HepG2 (cell line): ENCODE data around the gene CCDC122. TPM values are rescaled to one million over a fixed set of nuclear protein-coding genes. Genes with fewer than 3 reads are reported as not detected.
A peak's percentile ranks its signal among the peaks of the same experiment; 100 is the strongest.

Experiments used
- BCL6 ChIP-seq: IDR thresholded peaks from 2 replicates; pipeline ENCODE4 v1.6.1; 2016; ENCODE audit warnings: missing genetic modification reagents, missing compliant biosample characterization
- BRF2 ChIP-seq: sonication (generic); formaldehyde crosslinking; IDR thresholded peaks from 2 replicates; pipeline ENCODE4 v1.8.1; 2022; ENCODE audit warnings: mild to moderate bottlenecking, missing genetic modification reagents
- CREB1 ChIP-seq, 2 experiments: fragments of 450-650 bp in 1 of 2; IDR thresholded peaks; 2 replicates each; pipeline ENCODE4 v1.6.1; 2016 to 2017; ENCODE audit warnings: control low read depth in 1 of 2, mild to moderate bottlenecking in 1 of 2, missing compliant biosample characterization in 1 of 2, missing genetic modification characterization in 1 of 2
- KLF16 ChIP-seq, 2 experiments: sonication (generic) in 1 of 2; formaldehyde crosslinking in 1 of 2; IDR thresholded peaks; 2 replicates each; pipeline versions ENCODE4 v1.6.1 to v1.8.0; 2016 to 2023; ENCODE audit warnings: missing genetic modification reagents in 2 of 2, missing compliant biosample characterization in 1 of 2
- MAFG ChIP-seq: sonication (generic); formaldehyde crosslinking; IDR thresholded peaks from 2 replicates; pipeline ENCODE4 v1.5.1; 2020; ENCODE audit warnings: mild to moderate bottlenecking, missing genetic modification reagents
- MAX ChIP-seq: IDR thresholded peaks from 2 replicates; pipeline ENCODE4 v1.6.1; 2012; ENCODE audit warnings: inconsistent platforms
- MZF1 ChIP-seq: sonication (generic); formaldehyde crosslinking; IDR thresholded peaks from 2 replicates; pipeline ENCODE4 v1.8.1; 2023; ENCODE audit warnings: mild to moderate bottlenecking, missing genetic modification reagents, borderline replicate concordance
- NCOA2 ChIP-seq: sonication (generic); formaldehyde crosslinking; IDR thresholded peaks from 2 replicates; pipeline ENCODE4 v1.8.0; 2022; ENCODE audit warnings: inconsistent platforms
- PRMT3 ChIP-seq: sonication (generic); formaldehyde crosslinking; IDR thresholded peaks from 2 replicates; pipeline ENCODE4 v1.8.1; 2022; ENCODE audit warnings: low read depth, mild to moderate bottlenecking, moderate library complexity, missing genetic modification reagents, borderline replicate concordance
- SALL1 ChIP-seq: sonication (generic); formaldehyde crosslinking; IDR thresholded peaks from 2 replicates; pipeline ENCODE4 v1.8.0; 2022; ENCODE audit warnings: mild to moderate bottlenecking, missing genetic modification reagents
- TEAD2 ChIP-seq: sonication (generic); formaldehyde crosslinking; IDR thresholded peaks from 2 replicates; pipeline ENCODE4 v1.9.0; 2021; ENCODE audit warnings: missing genetic modification reagents
- ZBTB40 ChIP-seq, 2 experiments: fragments of 450-650 bp in 1 of 2; sonication (generic) in 1 of 2; formaldehyde crosslinking in 1 of 2; IDR thresholded peaks; 2 replicates each; pipeline versions ENCODE4 v1.6.1 to v1.8.0; 2016 to 2022; ENCODE audit warnings: antibody characterized with exemption in 1 of 2, mild to moderate bottlenecking in 1 of 2, missing genetic modification reagents in 1 of 2
- ZNF34 ChIP-seq: sonication (generic); formaldehyde crosslinking; IDR thresholded peaks from 2 replicates; pipeline ENCODE4 v1.4.0; 2020; ENCODE audit warnings: mild to moderate bottlenecking, missing genetic modification reagents, borderline replicate concordance
- ZNF430 ChIP-seq: sonication (generic); formaldehyde crosslinking; IDR thresholded peaks from 2 replicates; pipeline ENCODE4 v1.9.0; 2021; ENCODE audit warnings: mild to moderate bottlenecking, missing genetic modification reagents
- ZNF546 ChIP-seq: sonication (generic); formaldehyde crosslinking; conservative IDR thresholded peaks from 2 replicates; pipeline ENCODE4 v1.8.1; 2023; ENCODE audit warnings: mild to moderate bottlenecking, missing genetic modification reagents
- ZNF577 ChIP-seq: sonication (generic); formaldehyde crosslinking; IDR thresholded peaks from 2 replicates; pipeline ENCODE4 v1.4.0; 2020; ENCODE audit warnings: mild to moderate bottlenecking, low read depth, missing genetic modification reagents, borderline replicate concordance
- ZNF614 ChIP-seq: IDR thresholded peaks from 2 replicates; pipeline ENCODE4 v1.6.1; 2018; ENCODE audit warnings: missing biosample characterization, missing genetic modification reagents, inconsistent platforms, borderline replicate concordance
- ZSCAN21 ChIP-seq: sonication (generic); formaldehyde crosslinking; IDR thresholded peaks from 2 replicates; pipeline ENCODE4 v1.8.0; 2022; ENCODE audit warnings: mild to moderate bottlenecking, missing genetic modification reagents, moderate library complexity, borderline replicate concordance
- polyA plus RNA-seq, 8 experiments: library from polyadenylated mRNA; depleted of rRNA in 3 of 8; stranded (reverse) in 7 of 8; unstranded in 1 of 8; fragments of >200 nt; fragmentation: Illumina TruSeq in 4 of 8; extraction: Trizol in 4 of 8; gene quantifications; 2 replicates each; pipeline versions ENCODE4 v1.2.1 to v1.2.3, GENCODE V29; 2011 to 2016; ENCODE audit warnings: low read depth in 4 of 8, missing spikeins in 1 of 8, mixed read lengths in 1 of 8; ENCODE audit not compliant: insufficient read depth in 1 of 8
- total RNA-seq, 5 experiments: library from RNA; depleted of rRNA; stranded (reverse); fragments of >200 nt; fragmentation: Illumina TruSeq; extraction: Trizol; gene quantifications; 2 replicates each; pipeline ENCODE4 v1.2.3, GENCODE V29; 2016; ENCODE audit warnings: low read depth in 1 of 5

The CCDC122 gene
- total and polyA plus RNA-seq, 2 of the 13 experiments (the other 11 are each of a cell fraction or from before 2014, with no cell fraction given) = 0.32 to 3.5 TPM

GRCh38 chr13:43878892-43879754, at the start of gene CCDC122 (continued):
- TF ChIP-seq ZBTB40 (IDR thresholded peaks at IDR 0.05) (no peak), ZBTB40 (CRISPR knock-in tag; IDR thresholded peaks at IDR 0.05) (peak; percentile 81; the same call in 1 of the 2 replicates), CREB1 (IDR thresholded peaks at IDR 0.05) (no peak), CREB1 (CRISPR knock-in tag; IDR thresholded peaks at IDR 0.05) (no peak), ZNF430 (CRISPR knock-in tag) (peak; percentile 75; the same call in 1 of the 2 replicates), ZNF577 (0 out of 2 replicates have a peak, but pooled peaks have one; percentile 33), MAX (peak; percentile 98), BRF2 (peak; percentile 82; the same call in 1 of the 2 replicates), ZNF34 (CRISPR knock-in tag) (no peak), MAFG (peak; percentile 84), PRMT3 (CRISPR knock-in tag) (no peak), KLF16 (CRISPR knock-in tag; IDR thresholded peaks at IDR 0.05) (peak; percentile 35 to 72; a peak in 2 of 4 replicates), NCOA2 (CRISPR knock-in tag) (no peak), BCL6 (CRISPR knock-in tag) (peak; percentile 67), ZNF546 (CRISPR knock-in tag) (peak; percentile 59; the same call in 1 of the 2 replicates), ZNF614 (CRISPR knock-in tag) (no peak), TEAD2 (CRISPR knock-in tag) (peak; percentile 96), ZSCAN21 (peak; percentile 91), SALL1 (peak; percentile 69), MZF1 (CRISPR knock-in tag) (no peak)
